Keratinocyte (primary cell): ENCODE measurements around the gene FHIT.
"Not testable (repeated sequence)": the region's sequence is repeated elsewhere in the genome, so short reads cannot be mapped to it uniquely, and the experiment has no call there.

ENCODE experiments used
- EZH2 ChIP-seq: IDR thresholded peaks from one replicate; pipeline ENCODE4 v1.6.1; 2012; ENCODE audit warnings: inconsistent platforms, mild to moderate bottlenecking, low read length, moderate library complexity
- TF ChIP-seq, protein P1 (sequence below), 3 experiments: IDR thresholded peaks in 1 of 3; conservative IDR thresholded peaks in 1 of 3; optimal IDR thresholded peaks in 1 of 3; 2 replicates in 2 of 3; 3 replicates in 1 of 3; pipeline versions ENCODE3 to v1.5.1; 2011; ENCODE audit warnings: low read length in 3 of 3, mild to moderate bottlenecking in 3 of 3, moderate library complexity in 2 of 3, control low read depth in 1 of 3, inconsistent platforms in 1 of 3; ENCODE audit not compliant: insufficient read depth in 2 of 3; ENCODE audit errors: extremely low read depth in 1 of 3

DNA sequence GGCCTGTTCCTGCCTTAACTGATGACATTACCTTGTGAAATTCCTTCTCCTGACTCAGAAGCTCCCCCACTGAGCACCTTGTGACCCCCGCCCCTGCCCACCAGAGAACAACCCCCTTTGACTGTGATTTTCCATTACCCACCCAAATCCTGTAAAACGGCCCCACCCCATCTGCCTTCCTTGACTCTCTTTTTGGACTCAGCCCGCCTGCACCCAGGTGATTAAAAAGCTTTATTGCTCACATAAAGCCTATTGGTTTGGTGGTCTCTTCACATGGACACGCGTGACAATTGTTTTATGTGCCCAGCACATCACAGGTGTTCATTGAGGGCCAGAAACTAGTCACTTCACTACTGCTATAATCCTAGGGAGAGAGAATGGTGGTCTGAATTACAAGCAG lies 1448.8 kb downstream of the FHIT start:
- TF ChIP-seq, protein P1, sequence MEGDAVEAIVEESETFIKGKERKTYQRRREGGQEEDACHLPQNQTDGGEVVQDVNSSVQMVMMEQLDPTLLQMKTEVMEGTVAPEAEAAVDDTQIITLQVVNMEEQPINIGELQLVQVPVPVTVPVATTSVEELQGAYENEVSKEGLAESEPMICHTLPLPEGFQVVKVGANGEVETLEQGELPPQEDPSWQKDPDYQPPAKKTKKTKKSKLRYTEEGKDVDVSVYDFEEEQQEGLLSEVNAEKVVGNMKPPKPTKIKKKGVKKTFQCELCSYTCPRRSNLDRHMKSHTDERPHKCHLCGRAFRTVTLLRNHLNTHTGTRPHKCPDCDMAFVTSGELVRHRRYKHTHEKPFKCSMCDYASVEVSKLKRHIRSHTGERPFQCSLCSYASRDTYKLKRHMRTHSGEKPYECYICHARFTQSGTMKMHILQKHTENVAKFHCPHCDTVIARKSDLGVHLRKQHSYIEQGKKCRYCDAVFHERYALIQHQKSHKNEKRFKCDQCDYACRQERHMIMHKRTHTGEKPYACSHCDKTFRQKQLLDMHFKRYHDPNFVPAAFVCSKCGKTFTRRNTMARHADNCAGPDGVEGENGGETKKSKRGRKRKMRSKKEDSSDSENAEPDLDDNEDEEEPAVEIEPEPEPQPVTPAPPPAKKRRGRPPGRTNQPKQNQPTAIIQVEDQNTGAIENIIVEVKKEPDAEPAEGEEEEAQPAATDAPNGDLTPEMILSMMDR (optimal IDR thresholded peaks at IDR 0.05 in 1 of 3, IDR thresholded peaks at IDR 0.05 in 1 of 3, conservative IDR thresholded peaks at IDR 0.05 in 1 of 3; ENCODE audit: extremely low read depth in 1 of 3, insufficient read depth in 2 of 3, low read length in 3 of 3): not testable (repeated sequence)
- not testable (repeated sequence) for TF ChIP-seq EZH2
